K562 (cell line): Measurements from ENCODE around the gene GALNT7. TPM values are rescaled to one million over a fixed set of nuclear protein-coding genes. Genes with fewer than 3 reads are reported as not detected.

Experiments used
- BRF1 ChIP-seq: IDR thresholded peaks from 3 replicates; pipeline ENCODE4 v1.6.1; 2011; ENCODE audit warnings: borderline replicate concordance, mild to moderate bottlenecking; ENCODE audit not compliant: insufficient read length; ENCODE audit errors: extremely low read depth
- MTA1 ChIP-seq: fragments of 450-650 bp; IDR thresholded peaks from 2 replicates; pipeline ENCODE4 v1.6.1; 2017; ENCODE audit warnings: borderline replicate concordance
- RHOXF2B ChIP-seq: fragments of 250-450 bp; sonication (Bioruptor Pico); conservative IDR thresholded peaks from 2 replicates; pipeline ENCODE4 v1.5.1; 2021
- ZNF354B ChIP-seq: fragments of 250-450 bp; sonication (Bioruptor Pico); IDR thresholded peaks from 2 replicates; pipeline ENCODE4 v1.4.0; 2020
- ZSCAN29 ChIP-seq: fragments of 450-650 bp; IDR thresholded peaks from 2 replicates; pipeline ENCODE4 v1.6.1; 2017
- polyA plus RNA-seq, 8 experiments: library from polyadenylated mRNA; depleted of rRNA in 4 of 8; stranded (reverse) in 5 of 8; unstranded in 3 of 8; fragments of >200 nt; fragmentation: Nextera tagmentation in 2 of 8; fragmentation: Illumina TruSeq in 1 of 8; extraction: Ambion mirVana in 2 of 8; extraction: Trizol in 1 of 8; gene quantifications; 2 replicates each; pipeline versions ENCODE4 v1.2.1 to v1.2.3, GENCODE V29; 2011 to 2014; ENCODE audit warnings: inconsistent platforms in 1 of 8, missing spikeins in 1 of 8
- total RNA-seq, 7 experiments: library from RNA; depleted of rRNA in 6 of 7; stranded (reverse); fragments of >200 nt in 6 of 7; fragmentation: Illumina TruSeq in 2 of 7; extraction: Trizol in 2 of 7; gene quantifications; 2 replicates each; pipeline versions ENCODE4 v1.2.1 to v1.2.3, GENCODE V29; 2011 to 2021; ENCODE audit warnings: low replicate concordance in 1 of 7
- TF ChIP-seq, protein P1 (sequence below), 3 experiments: IDR thresholded peaks in 2 of 3; conservative IDR thresholded peaks in 1 of 3; 2 replicates each; pipeline ENCODE4 v1.5.1; 2011 to 2012; ENCODE audit warnings: low read length in 3 of 3, mild to moderate bottlenecking in 3 of 3, control low read depth in 2 of 3, improper control_type of control experiment in 1 of 3, inconsistent platforms in 1 of 3, low read depth in 1 of 3, mixed read lengths in 1 of 3, moderate library complexity in 1 of 3; ENCODE audit not compliant: insufficient read depth in 2 of 3
- TF ChIP-seq, protein P2 (sequence below): sonication (generic); formaldehyde crosslinking; IDR thresholded peaks from 2 replicates; pipeline ENCODE4 v1.8.1; 2023; ENCODE audit warnings: mild to moderate bottlenecking, missing genetic modification reagents
- TF ChIP-seq, protein P3 (sequence below): fragments of 250-450 bp; sonication (Bioruptor Pico); IDR thresholded peaks from 2 replicates; pipeline ENCODE4 v1.8.0; 2021; ENCODE audit warnings: moderate library complexity, mild to moderate bottlenecking, inconsistent platforms

Gene GALNT7
- total and polyA plus RNA-seq, 9 of the 15 experiments (the other 6 are each of a cell fraction or from before 2014, with no cell fraction given), result 16.7 to 38.7 (median 31.1) TPM

DNA sequence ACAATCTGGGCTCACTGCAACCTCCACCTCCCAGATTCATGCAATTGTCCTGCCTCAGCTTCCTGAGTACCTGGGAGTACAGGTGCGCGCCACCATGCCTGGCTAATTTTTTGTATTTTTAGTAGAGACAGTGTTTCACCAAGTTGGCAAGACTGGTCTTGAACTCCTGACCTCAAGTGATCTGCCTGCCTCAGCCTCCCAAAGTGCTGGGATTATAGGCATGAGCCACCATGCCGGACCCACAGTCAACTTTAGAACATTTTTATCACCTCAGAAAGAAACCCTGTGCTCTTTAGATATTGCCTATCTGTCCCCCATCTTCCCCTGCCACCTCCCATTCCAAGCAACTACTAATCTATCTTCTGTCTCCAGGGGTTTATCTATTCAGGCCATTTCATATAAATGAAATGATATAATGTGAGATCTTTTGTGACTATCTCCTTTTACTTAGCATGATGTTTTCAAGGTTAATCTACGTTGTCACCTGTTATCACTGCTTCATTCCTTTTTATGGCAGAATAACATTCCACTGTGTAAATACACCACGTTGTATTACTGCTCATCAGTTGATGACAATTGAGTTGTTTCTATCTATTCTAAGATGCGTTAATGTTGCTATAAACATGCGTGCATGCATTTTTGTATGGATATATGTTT, 44.3 kb upstream of the GALNT7 start (continued):
- TF ChIP-seq, protein P1, sequence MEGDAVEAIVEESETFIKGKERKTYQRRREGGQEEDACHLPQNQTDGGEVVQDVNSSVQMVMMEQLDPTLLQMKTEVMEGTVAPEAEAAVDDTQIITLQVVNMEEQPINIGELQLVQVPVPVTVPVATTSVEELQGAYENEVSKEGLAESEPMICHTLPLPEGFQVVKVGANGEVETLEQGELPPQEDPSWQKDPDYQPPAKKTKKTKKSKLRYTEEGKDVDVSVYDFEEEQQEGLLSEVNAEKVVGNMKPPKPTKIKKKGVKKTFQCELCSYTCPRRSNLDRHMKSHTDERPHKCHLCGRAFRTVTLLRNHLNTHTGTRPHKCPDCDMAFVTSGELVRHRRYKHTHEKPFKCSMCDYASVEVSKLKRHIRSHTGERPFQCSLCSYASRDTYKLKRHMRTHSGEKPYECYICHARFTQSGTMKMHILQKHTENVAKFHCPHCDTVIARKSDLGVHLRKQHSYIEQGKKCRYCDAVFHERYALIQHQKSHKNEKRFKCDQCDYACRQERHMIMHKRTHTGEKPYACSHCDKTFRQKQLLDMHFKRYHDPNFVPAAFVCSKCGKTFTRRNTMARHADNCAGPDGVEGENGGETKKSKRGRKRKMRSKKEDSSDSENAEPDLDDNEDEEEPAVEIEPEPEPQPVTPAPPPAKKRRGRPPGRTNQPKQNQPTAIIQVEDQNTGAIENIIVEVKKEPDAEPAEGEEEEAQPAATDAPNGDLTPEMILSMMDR (IDR thresholded peaks at IDR 0.05 in 2 of 3, conservative IDR thresholded peaks at IDR 0.05 in 1 of 3; ENCODE audit: insufficient read depth in 2 of 3, low read depth in 1 of 3, low read length in 3 of 3), result no peak
- TF ChIP-seq MTA1 (peak; percentile 57; the same call in 1 of the 2 replicates), ZNF354B (CRISPR knock-in tag) (no peak), ZSCAN29 (no peak), RHOXF2B (CRISPR knock-in tag) (no peak), BRF1 (no peak)
- TF ChIP-seq, protein P2, sequence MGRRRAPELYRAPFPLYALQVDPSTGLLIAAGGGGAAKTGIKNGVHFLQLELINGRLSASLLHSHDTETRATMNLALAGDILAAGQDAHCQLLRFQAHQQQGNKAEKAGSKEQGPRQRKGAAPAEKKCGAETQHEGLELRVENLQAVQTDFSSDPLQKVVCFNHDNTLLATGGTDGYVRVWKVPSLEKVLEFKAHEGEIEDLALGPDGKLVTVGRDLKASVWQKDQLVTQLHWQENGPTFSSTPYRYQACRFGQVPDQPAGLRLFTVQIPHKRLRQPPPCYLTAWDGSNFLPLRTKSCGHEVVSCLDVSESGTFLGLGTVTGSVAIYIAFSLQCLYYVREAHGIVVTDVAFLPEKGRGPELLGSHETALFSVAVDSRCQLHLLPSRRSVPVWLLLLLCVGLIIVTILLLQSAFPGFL, result no peak
- TF ChIP-seq, protein P3, sequence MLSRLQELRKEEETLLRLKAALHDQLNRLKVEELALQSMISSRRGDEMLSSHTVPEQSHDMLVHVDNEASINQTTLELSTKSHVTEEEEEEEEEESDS (CRISPR knock-in tag), result no peak
- TF ChIP-seq, all 486 proteins: peak for 52
